GM18502 (cell line): ENCODE measurements around the gene TNRC6B.
"Not testable (repeated sequence)": the region's sequence is repeated elsewhere in the genome, so short reads cannot be mapped to it uniquely, and the experiment has no call there.

Source experiments
- ATAC-seq: cut with Tn5 transposase; IDR thresholded peaks from one replicate; pipeline ENCODE4 v1.9.1; 2021; ENCODE audit warnings: mild to moderate bottlenecking; ENCODE audit not compliant: unreplicated experiment, poor library complexity

Gene TNRC6B

GRCh38 chr22:40345815-40346184 lies 168.1 kb downstream of the TNRC6B start:
- peak; percentile 23 for ATAC-seq

- peak; percentile 83 for ATAC-seq
Measured at GRCh38 chr22:40346185-40347118, 168.7 kb downstream of the TNRC6B start, which contains the start of gene ADSL. Gene ADSL, plus strand, starts transcription at chr22:40346500. Its CDS starts 59 bp downstream, at chr22:40346559.

GRCh38 chr22:40347300-40347699 lies 169.6 kb downstream of the TNRC6B start:
- ATAC-seq, result no peak

DNA sequence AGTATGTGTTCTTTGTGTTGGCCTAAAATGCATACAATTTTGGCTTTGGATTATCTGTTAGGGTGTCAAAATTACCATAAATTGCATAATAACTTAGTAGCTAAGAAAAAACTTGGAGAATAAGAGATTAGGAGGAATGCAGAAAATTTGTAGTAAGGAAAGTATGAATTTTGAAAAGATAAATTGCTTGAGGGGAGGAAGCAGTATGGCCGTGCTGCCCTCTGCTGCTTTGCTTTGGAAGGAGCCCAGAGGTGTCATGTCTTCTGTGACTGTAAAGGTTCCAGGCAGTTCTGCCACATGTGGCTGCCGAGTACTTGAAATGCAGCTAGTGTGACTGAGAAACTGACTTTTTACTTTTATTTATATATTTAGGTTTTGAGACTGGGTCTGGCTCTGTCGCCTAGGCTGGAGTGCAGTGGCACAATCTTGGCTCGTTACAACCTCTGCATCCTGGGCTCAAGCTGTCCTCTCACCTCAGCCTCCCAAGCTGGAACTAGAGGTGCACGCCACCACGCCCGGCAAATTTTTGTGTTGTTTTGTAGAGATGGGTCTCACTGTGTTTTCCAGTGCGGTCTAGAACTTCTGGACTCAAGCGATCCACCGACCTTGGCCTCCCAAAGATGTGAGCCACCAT lies 170.4 kb downstream of the TNRC6B start:
- ATAC-seq, result no peak

DNA sequence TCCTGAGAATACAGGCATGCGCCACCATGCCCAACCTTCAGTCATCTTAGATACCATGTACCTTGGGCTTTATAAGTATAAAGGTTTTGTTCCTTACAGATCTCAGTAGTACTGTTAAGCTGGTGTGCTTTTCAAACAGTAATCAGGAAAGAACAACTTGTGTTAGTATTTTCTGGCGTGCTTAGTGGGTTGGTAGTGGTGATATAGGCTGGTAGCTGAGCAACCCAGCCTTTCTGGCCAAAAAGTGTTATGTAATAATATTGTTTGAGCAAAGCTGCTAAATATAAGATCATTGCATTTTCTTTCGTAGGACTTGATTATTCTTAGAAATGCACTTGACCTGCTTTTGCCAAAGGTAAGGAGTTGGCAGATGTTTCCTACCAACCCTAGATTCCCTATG lies 175.0 kb downstream of the TNRC6B start:
- no peak for ATAC-seq

- ATAC-seq, result no peak
Measured at GRCh38 chr22:40361100-40361499, 183.4 kb downstream of the TNRC6B start.

GRCh38 chr22:40363059-40363458 lies 185.3 kb downstream of the TNRC6B start:
- ATAC-seq, result no peak

GRCh38 chr22:40364431-40364830 lies 186.7 kb downstream of the TNRC6B start:
- no peak for ATAC-seq

- ATAC-seq, result no peak
Measured at GRCh38 chr22:40366068-40366467, 188.3 kb downstream of the TNRC6B start.

GRCh38 chr22:40367342-40367741 lies 189.6 kb downstream of the TNRC6B start:
- no peak for ATAC-seq

- ATAC-seq, result no peak
Measured at GRCh38 chr22:40368016-40368415, 190.3 kb downstream of the TNRC6B start.

DNA sequence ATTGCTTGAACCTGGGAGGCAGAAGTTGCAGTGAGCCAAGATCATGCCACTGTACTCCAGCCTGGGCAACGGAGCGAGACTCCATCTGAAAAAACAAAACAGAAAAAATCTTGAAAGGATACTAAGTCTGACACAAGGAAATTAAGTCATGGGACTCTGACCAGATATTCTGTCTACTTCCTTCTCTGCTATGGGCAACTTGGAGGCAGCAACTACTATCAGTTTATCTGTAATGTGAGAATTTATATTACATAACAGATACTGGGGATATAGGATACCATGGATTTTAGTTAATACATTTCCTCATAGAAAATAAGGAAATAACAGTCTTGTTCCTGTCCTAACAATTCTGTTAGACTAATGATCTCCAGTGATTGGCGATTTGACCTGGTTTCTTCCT lies 191.1 kb downstream of the TNRC6B start:
- ATAC-seq, result no peak

- ATAC-seq, result no peak
Measured at GRCh38 chr22:40374567-40374966, 196.8 kb downstream of the TNRC6B start.

- no peak for ATAC-seq
Measured at GRCh38 chr22:40376149-40376548, 198.4 kb downstream of the TNRC6B start.

DNA sequence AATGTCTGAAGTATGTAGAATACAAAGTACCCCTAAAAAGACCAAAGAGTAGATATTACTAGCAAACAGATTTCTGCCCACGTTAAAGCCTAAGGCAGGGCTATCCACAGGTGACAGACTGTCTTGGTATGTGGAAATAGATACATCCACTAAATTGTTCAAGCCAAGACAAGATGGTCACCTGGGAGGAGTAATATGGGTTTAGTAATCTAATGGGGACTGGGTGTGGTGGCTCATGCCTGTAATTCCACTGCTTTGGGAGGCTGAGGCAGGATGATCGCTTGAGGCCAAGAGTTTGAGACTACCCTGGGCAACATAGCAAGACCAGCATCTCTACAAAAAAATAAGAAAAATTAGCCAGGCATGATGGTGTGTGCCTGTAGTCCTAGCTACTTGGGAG lies 200.2 kb downstream of the TNRC6B start:
- ATAC-seq, result no peak

DNA sequence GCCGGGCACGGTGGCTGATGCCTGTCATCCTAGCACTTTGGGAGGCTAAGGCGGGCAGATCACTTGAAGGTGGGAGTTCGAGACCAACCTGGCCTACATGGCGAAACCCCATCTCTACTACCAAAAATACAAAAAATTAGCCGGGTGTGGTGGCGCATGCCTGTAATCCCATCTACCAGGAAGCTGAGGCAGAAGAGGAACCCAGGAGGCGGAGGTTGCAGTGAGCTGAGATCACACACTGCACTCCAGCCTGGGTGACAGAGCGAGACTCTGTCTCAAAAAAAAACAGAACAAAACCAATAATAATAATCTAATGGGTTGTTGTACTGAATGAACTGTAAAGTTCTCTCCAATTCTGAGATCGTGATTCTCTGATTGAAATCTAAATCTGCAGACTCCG lies 200.7 kb downstream of the TNRC6B start:
- not testable (repeated sequence) for ATAC-seq

DNA sequence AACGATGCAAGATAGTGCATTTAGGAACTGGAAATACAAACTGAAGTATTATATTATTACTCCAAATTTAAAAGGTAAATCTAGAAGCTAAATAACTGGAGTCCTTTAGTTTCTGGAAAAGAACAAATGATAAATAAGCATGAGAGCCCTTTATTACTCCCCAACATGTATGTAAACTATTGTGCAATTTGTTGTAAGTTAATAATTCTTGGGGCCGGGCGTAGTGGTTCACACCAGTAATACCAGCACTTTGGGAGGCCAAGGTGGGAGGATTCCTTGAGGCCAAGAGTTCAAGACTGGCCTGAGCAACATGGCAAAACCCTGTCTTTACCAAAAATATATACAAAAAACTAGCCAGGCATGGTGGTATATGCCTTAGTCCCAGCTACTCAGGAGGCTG lies 203.7 kb downstream of the TNRC6B start:
- no peak for ATAC-seq

DNA sequence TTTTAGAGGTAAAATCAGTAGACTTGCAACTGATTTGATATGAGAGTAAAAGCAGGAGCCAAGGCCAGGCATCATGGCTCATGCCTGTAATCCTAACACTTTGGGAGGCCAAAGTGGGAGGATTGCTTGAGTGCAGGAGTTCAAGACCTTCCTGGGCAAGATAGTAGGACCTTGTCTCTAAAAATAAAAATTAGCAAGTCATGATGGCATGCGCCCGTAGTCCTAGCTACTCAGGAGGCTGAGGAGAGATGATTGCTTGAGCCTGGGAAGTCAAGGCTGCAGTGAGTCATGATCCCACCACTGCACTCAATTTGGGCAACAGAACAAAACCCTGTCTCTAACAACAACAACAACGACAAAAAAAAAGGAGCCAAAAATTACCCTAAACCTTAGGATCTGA lies 206.2 kb downstream of the TNRC6B start:
- ATAC-seq, result no peak

DNA sequence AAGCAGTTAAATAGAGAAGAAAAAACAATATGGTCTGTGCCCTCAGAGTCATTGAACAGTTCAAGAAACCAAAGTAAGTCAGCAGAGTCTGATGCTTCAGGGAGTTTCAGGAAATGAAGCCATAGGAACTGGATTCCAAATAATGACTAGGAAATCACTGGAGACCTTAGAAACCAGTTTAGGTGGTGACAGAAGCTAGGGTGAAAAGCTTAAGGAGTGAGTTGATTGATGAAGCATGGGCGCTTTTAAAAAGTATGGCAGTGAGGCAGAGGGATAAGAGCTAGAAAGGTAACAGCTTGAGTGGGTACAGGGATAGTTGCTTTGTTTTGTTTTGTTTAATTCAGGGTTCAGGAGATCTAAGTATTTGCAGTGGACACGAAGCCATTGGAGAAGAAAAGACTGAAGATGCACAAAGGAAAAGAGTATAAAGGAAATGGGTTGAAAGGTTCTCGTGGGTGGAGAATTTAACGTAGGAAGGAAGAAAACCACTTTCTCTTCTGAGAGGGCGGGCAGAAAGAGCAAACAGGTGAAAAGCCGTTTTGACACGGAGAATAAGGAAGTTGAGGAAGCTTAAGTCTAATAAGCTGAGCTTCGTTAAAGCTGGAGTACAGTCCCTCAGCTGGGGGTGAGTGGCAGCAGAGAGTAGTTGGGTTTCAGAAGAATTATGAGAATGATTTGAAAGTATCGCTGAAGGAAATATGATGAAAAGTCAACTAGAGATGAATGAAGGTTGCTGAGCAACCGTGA lies 207.5 kb downstream of the TNRC6B start:
- no peak for ATAC-seq
